HS-27A (cell line): ENCODE measurements around the gene LRRC72.
"Not testable (repeated sequence)": the region's sequence is repeated elsewhere in the genome, so short reads cannot be mapped to it uniquely, and the experiment has no call there.

Source experiments
- DNase-seq: peaks from one replicate; pipeline ENCODE4 v3.0.0-alpha.2; 2012; ENCODE audit warnings: low read depth, missing footprints

Gene LRRC72

GRCh38 chr7:16583834-16584233 is 57.2 kb downstream of the LRRC72 start:
- no peak for DNase-seq

- no peak for DNase-seq
Measured at GRCh38 chr7:16585540-16585939, 58.9 kb downstream of the LRRC72 start.

- DNase-seq: no peak
Measured at GRCh38 chr7:16586081-16586874, 59.7 kb downstream of the LRRC72 start.

- no peak for DNase-seq
Measured at GRCh38 chr7:16587129-16587528, 60.5 kb downstream of the LRRC72 start.

- DNase-seq: no peak
Measured at GRCh38 chr7:16587790-16588189, 61.2 kb downstream of the LRRC72 start.

GRCh38 chr7:16589881-16590280 is 63.3 kb downstream of the LRRC72 start:
- DNase-seq: no peak

GRCh38 chr7:16590424-16590823 is 63.8 kb downstream of the LRRC72 start:
- DNase-seq: no peak

- DNase-seq: no peak
Measured at GRCh38 chr7:16592395-16592794, 65.8 kb downstream of the LRRC72 start.

- no peak for DNase-seq
Measured at GRCh38 chr7:16594061-16594460, 67.4 kb downstream of the LRRC72 start.

GRCh38 chr7:16594676-16595075 is 68.1 kb downstream of the LRRC72 start:
- no peak for DNase-seq

GRCh38 chr7:16595596-16595995 is 69.0 kb downstream of the LRRC72 start:
- not testable (repeated sequence) for DNase-seq

- DNase-seq: no peak
Measured at GRCh38 chr7:16598015-16598414, 71.4 kb downstream of the LRRC72 start.

GRCh38 chr7:16599860-16600259 is 73.2 kb downstream of the LRRC72 start:
- DNase-seq: no peak

- DNase-seq: no peak
Measured at GRCh38 chr7:16603633-16604032, 77.0 kb downstream of the LRRC72 start.

- no peak for DNase-seq
Measured at GRCh38 chr7:16604054-16604453, 77.4 kb downstream of the LRRC72 start.

- DNase-seq: no peak
Measured at GRCh38 chr7:16606704-16607103, 80.1 kb downstream of the LRRC72 start.

- no peak for DNase-seq
Measured at GRCh38 chr7:16609842-16610450, 83.3 kb downstream of the LRRC72 start.

- DNase-seq: no peak
Measured at GRCh38 chr7:16611711-16612110, 85.1 kb downstream of the LRRC72 start.

GRCh38 chr7:16615228-16615627 is 88.6 kb downstream of the LRRC72 start:
- no peak for DNase-seq

- no peak for DNase-seq
Measured at GRCh38 chr7:16616122-16616521, 89.5 kb downstream of the LRRC72 start.

GRCh38 chr7:16616542-16616941 is 89.9 kb downstream of the LRRC72 start:
- no peak for DNase-seq

GRCh38 chr7:16619979-16620408 is 93.4 kb downstream of the LRRC72 start:
- no peak for DNase-seq

- no peak for DNase-seq
Measured at GRCh38 chr7:16626388-16626787, 99.8 kb downstream of the LRRC72 start.

- DNase-seq: no peak
Measured at GRCh38 chr7:16627236-16627635, 100.6 kb downstream of the LRRC72 start.
